Renal pelvis (tissue), 4 donors: Measurements from ENCODE around the gene GCN1. TPM values are rescaled to one million over a fixed set of nuclear protein-coding genes. Genes with fewer than 3 reads are reported as not detected.

Experiments used
- DNase-seq: peaks from one replicate; pipeline ENCODE4 v3.0.0-alpha.2; 2013
- polyA plus RNA-seq, 3 donors: library from polyadenylated mRNA; unstranded; fragments of 120-200 nt; gene quantifications; one replicate each; pipeline ENCODE4 v1.2.1, GENCODE V29; 2013; ENCODE audit not compliant: insufficient read length in 3 of 3

Gene GCN1
- polyA plus RNA-seq, 3 donors = 55.3 to 73.2 (median 64.6) TPM

GRCh38 chr12:120229487-120230325 lies 35.2 kb upstream of the GCN1 start:
- DNase-seq = no peak

GRCh38 chr12:120229071-120229486 lies 34.6 kb upstream of the GCN1 start:
- DNase-seq = no peak

DNA sequence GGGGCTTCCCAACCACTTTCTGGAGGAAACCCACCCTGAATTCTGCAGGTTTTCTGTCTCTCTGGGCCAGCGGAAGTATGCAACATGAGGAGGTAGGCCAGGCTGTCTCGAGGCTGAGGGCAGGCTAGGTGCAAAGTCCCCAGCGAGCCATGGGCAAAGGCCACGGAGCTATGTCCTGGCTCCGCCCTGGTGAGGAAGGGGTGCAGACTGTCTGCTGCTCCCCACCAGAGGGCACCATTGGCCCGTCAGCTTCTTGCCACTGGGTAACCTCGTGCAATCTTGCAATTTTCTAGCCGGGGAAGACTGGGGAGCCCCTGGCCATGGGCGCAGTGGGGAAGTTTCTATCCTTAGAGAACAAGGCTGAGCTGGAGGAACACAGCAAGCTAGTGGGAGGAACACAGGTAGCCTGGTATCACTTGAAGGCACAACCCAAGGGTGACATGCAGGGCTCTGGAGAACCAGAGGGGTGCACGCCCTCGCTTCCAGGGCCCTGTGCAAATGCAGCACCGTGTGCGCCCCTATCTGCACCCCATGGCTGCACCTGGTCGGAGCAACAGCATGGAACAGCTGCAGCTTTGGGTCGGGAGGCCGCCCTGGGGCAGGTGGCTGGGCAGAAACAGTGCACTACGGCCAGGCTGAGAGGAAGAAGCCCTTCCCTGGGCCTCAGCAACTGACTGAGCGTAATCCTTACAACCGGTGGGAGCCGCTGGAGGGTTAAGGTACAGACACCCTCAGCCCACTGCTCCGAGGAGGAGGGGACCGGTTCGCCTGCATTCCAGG lies 34.0 kb upstream of the GCN1 start:
- peak; percentile 87 for DNase-seq

- DNase-seq = no peak
Observed at GRCh38 chr12:120228041-120228290, 33.5 kb upstream of the GCN1 start.

DNA sequence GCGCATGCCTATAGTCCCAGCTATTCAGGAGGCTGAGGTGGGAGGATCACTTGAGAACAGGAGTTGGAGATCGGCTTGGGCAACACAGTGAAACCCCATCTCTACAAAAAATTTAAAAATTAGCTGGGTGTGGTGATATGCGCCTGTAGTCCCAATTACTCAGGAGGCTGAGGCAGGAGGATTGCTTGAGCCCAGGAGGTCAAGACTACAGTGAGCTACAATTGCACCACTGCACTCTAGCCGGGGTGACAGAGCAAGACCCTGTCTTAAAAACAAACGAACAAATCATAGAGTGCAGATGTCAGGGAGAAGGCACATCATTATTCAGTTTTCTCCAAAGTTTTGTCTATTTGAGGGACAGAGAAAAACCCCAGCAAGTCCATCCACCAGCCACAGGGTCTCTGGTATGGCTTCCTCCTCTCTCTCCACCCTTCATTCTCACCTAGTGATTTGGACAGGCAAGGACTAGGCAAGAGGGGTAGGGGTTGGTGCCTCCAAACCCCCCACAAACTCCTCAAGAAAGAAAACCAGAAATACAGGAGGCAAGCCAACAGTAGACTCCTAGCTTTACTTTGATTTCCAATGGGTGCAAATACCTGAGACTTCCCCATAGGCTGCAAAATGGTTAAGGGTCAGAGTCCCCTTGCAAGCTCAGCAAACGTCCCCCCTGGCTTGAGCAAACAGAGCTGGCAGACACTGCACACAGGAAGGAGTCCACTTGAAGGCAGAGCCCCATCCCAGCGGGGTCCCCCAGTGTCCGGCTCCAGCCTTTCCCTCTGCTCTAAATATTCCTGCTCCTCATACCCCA lies 32.9 kb upstream of the GCN1 start:
- DNase-seq = no peak

- no peak for DNase-seq
Observed at GRCh38 chr12:120225852-120226640, 31.5 kb upstream of the GCN1 start.

DNA sequence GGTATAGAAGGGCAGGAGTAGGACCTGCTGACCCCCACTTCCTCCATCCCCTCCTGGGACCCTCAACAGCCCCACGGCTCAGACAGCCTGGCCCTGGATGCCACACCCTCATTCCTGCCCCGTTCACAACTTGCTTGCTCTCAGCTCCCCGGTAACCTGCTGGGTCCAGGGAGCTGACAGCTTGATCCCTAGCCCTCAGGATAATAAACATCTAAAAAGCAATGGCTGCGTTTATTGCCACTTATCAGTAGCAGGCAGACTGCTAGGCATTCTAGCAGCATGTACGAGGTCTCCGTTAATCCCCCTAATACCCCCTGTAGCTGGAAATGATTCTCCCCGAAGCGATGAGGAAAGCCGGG lies 30.7 kb upstream of the GCN1 start:
- DNase-seq = no peak

GRCh38 chr12:120224304-120225199 lies 30.0 kb upstream of the GCN1 start:
- no peak for DNase-seq

DNA sequence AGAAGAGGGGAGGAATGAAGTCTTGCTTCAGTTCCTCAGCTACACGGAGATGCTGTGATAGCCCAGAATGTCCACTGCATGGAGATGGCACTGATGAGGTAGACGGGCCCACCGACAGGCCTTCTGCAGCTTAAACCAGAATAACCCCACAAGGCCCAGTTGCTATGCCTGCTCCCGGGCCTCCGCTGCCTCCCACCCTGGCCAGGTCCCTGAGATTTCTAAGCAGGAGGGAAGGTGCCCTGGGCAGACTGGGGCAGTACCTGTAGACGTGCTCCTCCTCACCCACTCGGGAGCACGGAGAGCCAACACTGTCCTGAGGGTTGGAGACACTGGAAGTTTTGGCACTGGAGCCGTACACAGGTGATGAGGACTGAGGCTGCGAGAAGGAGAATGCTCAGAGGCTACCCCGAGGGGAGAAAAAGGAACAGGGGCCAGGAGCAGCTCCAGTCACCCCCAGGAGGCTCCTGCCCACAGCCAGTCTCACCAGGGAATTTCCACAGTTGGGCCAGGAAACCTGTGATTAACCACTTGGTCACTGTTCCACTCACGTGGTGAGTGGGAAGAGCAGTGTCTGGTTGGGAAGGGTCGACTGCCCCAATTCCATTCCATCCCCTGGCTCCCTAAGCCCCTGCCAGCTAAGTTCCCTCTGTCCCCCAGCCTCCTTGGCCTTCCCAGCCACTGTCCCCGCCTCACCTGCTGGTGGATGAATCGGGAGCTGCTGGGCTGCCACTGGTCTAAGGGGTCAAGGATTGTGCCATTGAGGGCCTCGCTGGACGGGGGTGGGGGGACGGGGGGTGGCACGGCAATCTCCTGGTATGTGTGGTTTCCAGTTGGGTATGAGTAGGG lies 29.2 kb upstream of the GCN1 start:
- no peak for DNase-seq

- DNase-seq = no peak
Observed at GRCh38 chr12:120222288-120222832, 27.8 kb upstream of the GCN1 start.

DNA sequence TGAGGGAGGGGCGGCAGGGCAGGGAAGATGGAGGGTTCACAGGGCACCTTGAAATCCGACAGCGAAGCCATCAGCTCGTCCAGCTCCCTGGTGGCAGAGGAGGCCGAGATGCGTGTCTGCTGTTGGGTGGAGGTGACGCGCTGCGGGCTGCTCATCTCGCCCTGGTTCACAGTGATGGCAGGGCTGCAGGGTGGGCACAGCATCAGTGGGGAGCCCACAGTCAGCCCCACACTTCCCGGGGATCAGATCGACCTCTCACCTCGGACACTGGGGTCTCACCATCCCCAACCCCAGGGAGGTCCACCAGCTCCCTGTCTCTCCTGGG lies 27.0 kb upstream of the GCN1 start:
- DNase-seq = no peak

- no peak for DNase-seq
Observed at GRCh38 chr12:120220838-120221575, 26.5 kb upstream of the GCN1 start.

DNA sequence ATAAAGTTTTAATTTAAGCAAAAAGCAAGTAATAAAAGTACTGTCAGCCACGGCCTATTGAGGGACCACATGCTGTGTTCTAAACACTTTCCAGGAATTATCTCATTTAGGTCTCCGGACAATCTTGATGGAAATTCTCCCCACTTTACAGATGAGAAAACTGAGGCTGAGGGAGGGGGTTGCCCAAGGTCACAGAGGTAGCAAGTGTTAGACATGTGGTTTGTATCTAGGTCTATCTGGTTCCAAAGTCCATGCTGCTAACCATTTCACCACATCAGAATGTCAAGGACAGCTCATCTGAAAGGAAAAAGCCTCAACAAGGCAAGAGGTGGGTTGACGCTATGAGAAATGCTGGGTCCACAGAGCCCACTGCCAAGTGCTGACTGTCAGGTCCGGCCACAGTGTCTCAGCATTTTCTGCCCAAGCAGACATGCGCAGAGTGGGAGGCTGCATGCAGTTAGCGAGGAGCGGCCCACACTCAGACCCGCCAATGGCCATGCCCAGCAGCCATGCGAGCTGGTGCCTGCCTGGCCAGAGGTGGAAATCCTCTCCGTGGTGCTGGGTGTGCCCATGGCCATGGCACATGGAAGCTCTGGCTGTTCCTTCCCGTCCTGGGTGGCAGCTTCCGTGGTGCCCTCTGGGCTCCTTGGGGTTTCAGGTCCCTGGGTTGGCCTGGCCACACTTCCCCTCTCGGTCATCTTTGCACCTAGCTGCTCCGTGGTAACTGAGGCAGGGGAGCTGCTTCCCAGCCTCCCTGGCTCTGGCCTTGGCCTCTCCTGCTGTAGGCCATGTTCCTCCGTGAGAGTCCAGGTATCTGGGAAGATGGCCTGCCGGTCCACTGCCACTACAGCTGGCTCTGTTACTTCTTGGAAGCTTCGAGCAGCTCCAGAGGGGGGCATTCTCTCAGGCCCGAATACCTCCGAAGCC lies 24.4 kb upstream of the GCN1 start:
- no peak for DNase-seq

GRCh38 chr12:120216742-120217605 lies 22.5 kb upstream of the GCN1 start:
- no peak for DNase-seq

GRCh38 chr12:120215766-120216735 lies 21.5 kb upstream of the GCN1 start:
- no peak for DNase-seq

GRCh38 chr12:120215357-120215735 lies 20.8 kb upstream of the GCN1 start:
- DNase-seq = no peak
